ENCODE results near the gene TRAIP.

Gene TRAIP

DNA sequence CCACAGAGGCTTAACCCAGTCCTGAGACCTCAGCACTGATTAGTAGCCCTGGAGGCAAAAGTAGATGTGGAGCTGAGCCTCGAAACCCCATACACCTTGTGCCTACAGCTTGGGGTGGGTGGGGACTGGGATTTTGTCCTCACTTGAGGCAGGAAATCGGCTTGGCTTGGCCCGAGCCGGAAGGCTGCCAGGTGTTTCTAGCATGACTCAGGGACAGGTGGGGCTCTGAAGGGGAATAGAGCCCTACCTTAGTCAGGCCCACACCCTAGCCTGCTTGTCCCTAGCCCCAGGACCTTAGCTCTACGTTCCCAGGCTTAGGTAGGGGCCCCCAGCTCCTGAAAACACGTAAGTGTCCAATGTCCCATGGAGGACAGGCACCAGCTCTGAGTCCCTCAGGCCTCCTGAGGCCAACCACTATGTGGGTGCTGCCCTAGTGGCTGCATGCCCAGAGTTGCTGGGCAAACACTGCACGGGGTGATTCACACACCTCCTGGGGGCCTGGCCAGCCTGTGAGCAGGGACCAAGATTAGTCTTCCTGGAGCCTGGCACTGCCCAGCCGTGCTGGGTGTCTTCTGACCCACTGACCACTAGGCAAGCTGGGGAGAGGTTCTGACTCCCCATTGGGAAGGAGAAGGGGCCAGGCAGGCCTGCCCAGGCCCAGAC lies 44.3 kb upstream of the TRAIP start:
- no peaks in the 10 kb centered on the region for H3K9me3 Mint-ChIP-seq

DNA sequence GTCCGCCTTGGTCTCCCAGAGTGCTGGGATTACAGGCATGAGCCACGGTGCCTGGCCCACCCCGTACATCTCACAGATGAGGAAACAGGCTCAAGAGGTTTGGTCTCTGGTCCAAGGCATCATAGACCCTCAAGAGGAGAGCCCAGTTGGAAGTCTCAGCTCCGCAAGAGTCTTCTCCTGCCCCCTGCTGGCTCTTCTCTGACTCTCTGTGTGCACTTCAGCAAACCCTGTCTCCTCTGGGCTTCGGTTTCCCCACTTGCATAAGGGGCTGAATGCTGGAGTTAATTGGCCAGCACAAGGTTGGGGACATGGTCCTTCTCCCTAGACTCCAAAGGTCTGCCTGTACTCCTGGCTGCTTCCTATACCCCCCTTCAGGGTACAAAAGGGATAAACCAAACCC lies 43.5 kb upstream of the TRAIP start:
- peak; percentile 29 for DNase-seq
- Mint-ChIP-seq H3K9me3 (no peaks in the 10 kb centered on the region), H3K36me3 (ENCODE audit: low read depth) (no peaks in the 10 kb centered on the region), H3K4me3 (no peak overlapping the region), H3K27me3 (ENCODE audit: low read depth, poor library complexity) (peaks cover 7% of the 10 kb centered on the region), H3K27ac (no peak overlapping the region), H3K4me1 (peaks cover 5% of the 10 kb centered on the region)
- TF ChIP-seq, protein P1, sequence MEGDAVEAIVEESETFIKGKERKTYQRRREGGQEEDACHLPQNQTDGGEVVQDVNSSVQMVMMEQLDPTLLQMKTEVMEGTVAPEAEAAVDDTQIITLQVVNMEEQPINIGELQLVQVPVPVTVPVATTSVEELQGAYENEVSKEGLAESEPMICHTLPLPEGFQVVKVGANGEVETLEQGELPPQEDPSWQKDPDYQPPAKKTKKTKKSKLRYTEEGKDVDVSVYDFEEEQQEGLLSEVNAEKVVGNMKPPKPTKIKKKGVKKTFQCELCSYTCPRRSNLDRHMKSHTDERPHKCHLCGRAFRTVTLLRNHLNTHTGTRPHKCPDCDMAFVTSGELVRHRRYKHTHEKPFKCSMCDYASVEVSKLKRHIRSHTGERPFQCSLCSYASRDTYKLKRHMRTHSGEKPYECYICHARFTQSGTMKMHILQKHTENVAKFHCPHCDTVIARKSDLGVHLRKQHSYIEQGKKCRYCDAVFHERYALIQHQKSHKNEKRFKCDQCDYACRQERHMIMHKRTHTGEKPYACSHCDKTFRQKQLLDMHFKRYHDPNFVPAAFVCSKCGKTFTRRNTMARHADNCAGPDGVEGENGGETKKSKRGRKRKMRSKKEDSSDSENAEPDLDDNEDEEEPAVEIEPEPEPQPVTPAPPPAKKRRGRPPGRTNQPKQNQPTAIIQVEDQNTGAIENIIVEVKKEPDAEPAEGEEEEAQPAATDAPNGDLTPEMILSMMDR (IDR thresholded peaks at IDR 0.05): peak; percentile 25

More for the DNA sequence above, 44.3 kb upstream of the TRAIP start:
- no peak overlapping the region for H3K27ac Mint-ChIP-seq
- TF ChIP-seq, protein P1 (IDR thresholded peaks at IDR 0.05): no peak
- peaks cover 3% of the 10 kb centered on the region for H3K27me3 Mint-ChIP-seq (ENCODE audit: low read depth, poor library complexity)
- H3K4me1 Mint-ChIP-seq: peaks cover 6% of the 10 kb centered on the region
- H3K36me3 Mint-ChIP-seq (ENCODE audit: low read depth): no peaks in the 10 kb centered on the region
- no peak for DNase-seq
- H3K4me3 Mint-ChIP-seq: no peak overlapping the region

DNA sequence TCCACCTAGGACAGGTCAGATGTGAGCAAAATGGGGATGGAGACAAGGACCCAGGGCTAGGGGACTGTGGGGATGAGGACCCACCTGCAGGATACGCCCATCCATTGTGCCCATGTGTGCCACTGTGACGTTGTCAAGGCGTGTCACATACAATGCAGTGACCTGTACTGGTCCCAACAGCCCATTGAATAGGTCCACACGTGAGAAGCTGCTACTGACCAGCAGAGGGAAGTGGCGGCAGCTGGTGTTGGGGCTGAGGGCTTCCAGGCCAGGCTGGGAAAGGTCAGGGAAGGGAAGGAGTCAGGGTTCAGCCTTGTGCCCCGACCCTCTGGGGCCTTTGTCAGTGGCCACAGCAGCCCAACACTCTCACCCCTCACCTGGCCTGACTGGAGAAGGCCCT lies 42.6 kb upstream of the TRAIP start:
- DNase-seq: no peak
- no peaks in the 10 kb centered on the region for H3K36me3 Mint-ChIP-seq (ENCODE audit: low read depth)
- no peaks in the 10 kb centered on the region for H3K9me3 Mint-ChIP-seq
- H3K27me3 Mint-ChIP-seq (ENCODE audit: low read depth, poor library complexity): peaks cover 12% of the 10 kb centered on the region
- H3K27ac Mint-ChIP-seq: no peak overlapping the region
- peaks cover 2% of the 10 kb centered on the region for H3K4me1 Mint-ChIP-seq
- H3K4me3 Mint-ChIP-seq: no peak overlapping the region
- TF ChIP-seq, protein P1 (IDR thresholded peaks at IDR 0.05): no peak

DNA sequence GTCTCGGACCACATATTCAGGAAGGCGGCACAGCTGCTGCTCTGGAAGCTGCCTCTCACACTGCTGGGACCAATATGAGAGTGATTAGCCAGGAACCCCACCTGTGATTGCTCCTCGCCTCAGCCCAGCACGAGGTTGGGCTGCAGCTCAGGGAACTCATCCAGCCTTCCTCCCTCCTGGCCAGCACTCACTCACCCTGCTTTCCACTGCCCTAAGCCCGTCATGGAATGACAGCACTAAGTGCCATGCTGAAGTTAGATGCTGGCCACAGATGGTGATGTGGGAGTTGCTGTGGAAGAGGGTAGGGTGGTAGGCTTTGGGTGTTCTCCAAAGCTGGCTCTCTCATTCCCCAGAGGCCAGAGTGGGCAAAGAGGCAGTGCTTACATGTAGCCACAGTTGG lies 40.0 kb upstream of the TRAIP start:
- TF ChIP-seq, protein P1 (IDR thresholded peaks at IDR 0.05): no peak
- H3K4me3 Mint-ChIP-seq: no peak overlapping the region
- DNase-seq: no peak
- H3K9me3 Mint-ChIP-seq: no peaks in the 10 kb centered on the region
- H3K27ac Mint-ChIP-seq: no peak overlapping the region
- peaks cover 9% of the 10 kb centered on the region for H3K27me3 Mint-ChIP-seq (ENCODE audit: low read depth, poor library complexity)
- no peaks in the 10 kb centered on the region for H3K36me3 Mint-ChIP-seq (ENCODE audit: low read depth)
- H3K4me1 Mint-ChIP-seq: no peaks in the 10 kb centered on the region

DNA sequence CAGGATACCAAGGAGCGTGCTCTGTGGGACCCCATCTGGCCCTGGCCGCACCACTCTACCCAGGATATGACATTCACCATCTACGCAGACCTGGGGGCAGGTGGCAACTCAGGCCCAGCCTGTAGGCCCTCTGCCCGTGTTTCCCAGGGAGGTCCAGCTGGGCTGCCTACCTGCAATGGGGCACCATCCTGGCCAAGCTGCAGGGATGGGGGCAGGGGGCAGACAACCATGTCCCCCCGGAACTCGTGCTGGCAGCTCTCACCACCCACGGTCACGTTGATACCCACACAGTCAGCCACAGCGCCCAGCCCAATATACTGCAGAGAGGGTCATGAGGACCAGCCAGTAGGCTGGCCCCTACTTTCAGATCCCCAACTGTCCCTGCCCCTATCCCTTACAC lies 39.4 kb upstream of the TRAIP start:
- Mint-ChIP-seq H3K4me1 (peaks cover 3% of the 10 kb centered on the region), H3K9me3 (no peaks in the 10 kb centered on the region), H3K27ac (no peak overlapping the region), H3K36me3 (ENCODE audit: low read depth) (no peaks in the 10 kb centered on the region), H3K4me3 (no peak overlapping the region), H3K27me3 (ENCODE audit: low read depth, poor library complexity) (peaks cover 9% of the 10 kb centered on the region)
- DNase-seq: no peak
- TF ChIP-seq, protein P1 (IDR thresholded peaks at IDR 0.05): no peak

DNA sequence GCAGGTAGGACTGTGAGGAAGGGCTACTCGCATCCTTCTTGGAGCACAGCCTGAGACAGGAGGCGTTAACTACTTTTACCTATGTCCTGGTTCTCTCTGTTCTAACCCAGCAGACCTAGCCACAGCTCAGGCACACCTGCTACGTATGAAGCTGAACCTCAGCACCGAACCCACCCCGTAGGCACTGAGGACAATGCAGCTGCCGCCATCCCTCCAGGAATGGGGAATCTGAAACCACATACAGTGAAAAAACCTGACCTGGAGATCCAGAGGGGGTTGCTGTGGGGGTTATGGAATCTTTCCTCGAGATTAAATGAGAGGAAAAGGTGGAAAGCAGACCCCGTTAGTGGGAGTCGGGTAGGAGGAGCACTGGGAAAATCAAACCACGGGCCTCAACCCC lies 32.9 kb upstream of the TRAIP start:
- TF ChIP-seq, protein P1 (IDR thresholded peaks at IDR 0.05): no peak
- Mint-ChIP-seq H3K4me3 (no peak overlapping the region), H3K4me1 (peaks cover 31% of the 10 kb centered on the region), H3K27ac (peak overlapping the region; percentile 81), H3K36me3 (ENCODE audit: low read depth) (no peaks in the 10 kb centered on the region), H3K27me3 (ENCODE audit: low read depth, poor library complexity) (peaks cover 11% of the 10 kb centered on the region), H3K9me3 (no peaks in the 10 kb centered on the region)
- DNase-seq: no peak
